CD4-positive, alpha-beta T cell treated with Interleukin-15 for 1 hour (primary cell): ENCODE data around the gene NSD2.

Source experiments
- DNase-seq: peaks from one replicate; pipeline ENCODE4 v3.0.0-alpha.2; 2020

Gene NSD2

GRCh38 chr4:1973661-1974060 is 102.5 kb downstream of the NSD2 start:
- no peak for DNase-seq

- no peak for DNase-seq
These were observed 103.6 kb downstream of the NSD2 start for GRCh38 chr4:1974840-1975239.

DNA sequence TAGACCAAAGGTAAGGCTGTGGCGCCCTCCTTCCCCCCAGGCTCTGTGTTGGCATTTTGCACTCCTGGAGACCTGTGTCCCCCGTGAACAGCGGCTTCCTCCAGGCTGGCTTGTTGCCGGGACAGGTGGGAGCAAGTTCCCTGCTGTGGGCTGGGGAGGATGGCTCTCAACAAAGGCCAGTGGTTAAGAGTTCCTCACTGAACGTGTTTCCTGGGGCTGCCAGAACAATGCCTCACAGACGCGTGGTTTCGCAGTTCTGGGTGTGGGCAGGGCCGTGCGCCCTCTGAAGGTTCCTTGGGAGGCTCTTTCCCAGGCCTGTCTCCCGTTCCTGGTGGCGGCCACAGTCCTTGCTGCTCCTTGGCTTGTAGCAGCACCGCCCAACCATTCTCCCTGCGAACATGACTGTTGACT is 104.2 kb downstream of the NSD2 start:
- no peak for DNase-seq

DNA sequence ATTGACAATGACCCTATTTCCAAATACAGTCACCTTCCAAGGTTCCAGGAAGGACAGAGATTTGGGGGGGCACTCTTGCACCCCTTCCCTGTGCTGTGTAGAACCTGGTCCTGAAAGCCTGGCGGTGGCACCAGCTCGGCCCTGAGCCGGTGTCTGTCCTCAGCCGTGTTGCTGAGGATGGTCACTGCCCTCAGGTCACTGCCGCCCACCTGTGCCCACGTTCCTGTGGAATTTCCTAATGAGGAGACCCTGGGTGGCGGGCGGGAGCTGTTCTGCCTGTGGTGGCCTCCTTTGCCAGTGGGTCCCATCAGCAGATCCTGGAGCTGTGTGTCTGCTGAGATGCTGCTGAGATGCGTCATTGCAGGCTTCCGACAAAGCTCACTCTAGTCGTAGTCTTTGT is 104.7 kb downstream of the NSD2 start:
- no peak for DNase-seq

GRCh38 chr4:1976416-1977352 is 105.5 kb downstream of the NSD2 start:
- DNase-seq: no peak

GRCh38 chr4:1978226-1978625 is 107.0 kb downstream of the NSD2 start:
- no peak for DNase-seq

DNA sequence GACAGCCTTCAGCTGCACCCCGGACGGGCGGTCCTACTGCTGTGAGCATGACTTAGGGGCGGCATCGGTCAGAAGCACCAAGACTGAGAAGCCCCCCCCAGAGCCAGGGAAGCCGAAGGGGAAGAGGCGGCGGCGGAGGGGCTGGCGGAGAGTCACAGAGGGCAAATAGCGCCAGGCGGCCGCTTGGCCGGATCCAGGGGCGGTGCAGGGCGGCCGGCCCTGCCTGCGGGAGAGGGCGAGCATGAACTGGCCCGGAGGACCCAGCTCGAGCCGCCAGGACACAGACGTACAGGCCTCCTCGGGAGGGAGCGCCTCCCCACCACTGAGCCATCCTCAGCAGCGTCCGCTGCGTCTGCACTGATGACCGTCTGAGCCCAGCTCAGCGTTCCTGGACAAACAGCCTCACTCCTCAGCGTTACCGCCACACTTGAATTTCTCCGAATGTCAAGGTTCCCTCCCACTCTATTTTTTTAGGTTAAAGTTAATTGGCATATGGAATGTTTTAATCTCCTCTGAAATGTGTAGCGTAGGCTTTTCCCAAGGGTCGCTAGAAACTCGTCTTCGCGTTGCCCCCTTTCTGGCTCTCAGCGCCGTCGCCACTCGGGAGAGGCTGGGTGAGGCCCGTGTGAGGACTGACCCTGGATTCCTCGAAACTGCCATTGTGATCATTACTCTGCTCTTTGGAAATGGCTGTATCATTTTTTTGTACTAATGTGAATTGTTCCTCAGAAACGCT is 107.7 kb downstream of the NSD2 start:
- DNase-seq: no peak

DNA sequence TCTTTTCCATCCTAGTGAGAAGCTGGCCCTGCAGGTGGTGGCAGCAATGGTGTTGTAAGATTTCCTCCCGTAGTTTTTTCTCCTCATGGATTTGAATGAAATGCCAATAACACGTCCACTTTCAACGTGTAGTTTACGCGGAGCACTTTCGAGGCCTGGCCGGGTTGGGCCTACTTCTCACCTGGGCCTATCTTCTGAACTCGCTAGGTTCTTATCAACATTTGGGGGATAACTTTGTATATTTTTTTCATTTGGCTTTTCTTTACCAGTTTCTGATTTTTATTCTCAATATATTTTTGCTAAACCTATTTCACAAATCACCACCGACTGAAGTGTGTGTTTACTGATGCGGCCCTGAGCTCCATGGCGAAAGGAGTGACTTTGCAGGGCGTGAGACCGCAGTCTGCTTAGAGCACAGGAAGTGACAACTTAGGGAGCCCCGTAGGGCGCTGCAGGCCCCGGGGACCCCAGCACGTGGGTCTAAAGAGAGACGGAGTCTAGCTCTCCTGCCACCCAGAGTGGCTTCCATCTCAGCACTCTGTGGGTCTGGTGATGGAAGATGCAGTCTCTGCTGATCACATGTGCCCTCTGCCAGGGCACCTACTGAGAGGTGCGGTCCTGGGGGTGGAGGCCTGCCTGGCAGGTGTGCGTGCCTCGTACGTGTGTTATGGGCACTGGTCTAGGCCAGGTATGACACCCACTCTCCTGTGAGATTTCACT is 108.4 kb downstream of the NSD2 start:
- no peak for DNase-seq

GRCh38 chr4:1980561-1981041 is 109.4 kb downstream of the NSD2 start:
- no peak for DNase-seq

GRCh38 chr4:1981251-1982058 is 110.3 kb downstream of the NSD2 start:
- no peak for DNase-seq

- DNase-seq: no peak
These were observed 111.2 kb downstream of the NSD2 start for GRCh38 chr4:1982124-1983052.

DNA sequence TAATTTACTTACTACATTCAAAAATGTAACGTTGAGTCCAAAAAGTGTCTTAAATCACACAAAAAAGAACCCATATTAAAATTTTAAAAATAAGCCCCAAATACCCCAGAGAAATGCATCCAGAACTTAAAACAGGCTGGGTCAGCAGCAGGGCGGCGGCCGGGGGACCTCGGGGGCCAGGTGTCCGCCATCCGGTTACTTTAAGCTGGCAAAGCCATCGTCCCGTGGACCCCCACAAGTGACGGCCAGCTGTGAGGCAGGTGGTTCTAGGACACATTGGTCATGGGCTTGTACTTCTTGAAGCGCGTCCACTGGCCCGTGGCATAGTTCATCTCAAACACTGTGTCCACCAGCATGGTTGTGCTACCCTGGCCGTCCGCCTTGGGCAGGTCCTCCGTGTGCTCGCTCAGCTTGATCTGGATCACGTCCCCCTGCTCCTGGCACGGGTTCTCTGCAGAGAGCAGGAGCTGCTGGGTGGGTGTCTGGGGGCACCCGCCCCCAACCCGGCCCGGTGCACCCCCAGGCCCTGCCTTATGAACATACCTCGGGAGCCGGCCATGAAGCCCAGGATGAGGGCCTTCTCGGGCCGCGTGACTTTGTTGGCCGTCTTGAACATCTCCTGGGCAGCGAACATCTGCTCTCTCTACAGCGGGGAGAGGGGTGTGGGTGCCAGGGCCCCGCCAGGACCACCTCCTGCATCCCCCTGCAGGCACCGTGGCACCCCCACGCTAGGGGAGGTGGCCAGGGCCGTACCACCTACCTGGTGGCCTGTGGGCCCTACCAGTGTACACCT is 112.1 kb downstream of the NSD2 start:
- no peak for DNase-seq

DNA sequence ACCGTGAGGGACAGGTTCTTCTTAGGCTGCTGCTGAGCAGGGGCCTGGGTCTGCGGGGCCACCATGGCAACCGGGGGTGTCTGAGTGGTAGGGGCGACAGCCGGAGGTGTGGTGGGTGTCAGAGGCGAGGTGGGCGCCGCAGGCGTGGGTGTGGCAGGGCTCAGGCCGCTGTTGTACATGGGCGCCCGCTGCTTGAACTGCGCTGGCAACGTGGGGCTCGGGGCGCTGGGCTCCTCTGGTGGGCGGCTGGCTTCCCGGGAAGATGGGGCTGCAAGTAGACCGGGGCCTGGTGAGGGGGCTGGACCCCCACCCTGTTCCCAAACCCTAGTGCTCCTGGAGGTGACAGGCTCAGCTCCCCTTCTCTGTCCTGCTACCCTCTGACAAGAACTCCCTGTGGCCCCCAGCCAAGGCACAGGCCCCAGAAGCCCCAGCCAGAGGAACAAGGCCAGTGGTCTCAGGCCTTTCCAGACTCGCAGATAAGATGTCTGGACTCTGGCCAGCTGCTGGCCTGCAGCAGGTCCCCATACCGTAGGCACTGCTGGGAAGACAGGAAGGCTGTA is 112.7 kb downstream of the NSD2 start:
- no peak for DNase-seq

GRCh38 chr4:1984406-1985191 is 113.4 kb downstream of the NSD2 start:
- no peak for DNase-seq

DNA sequence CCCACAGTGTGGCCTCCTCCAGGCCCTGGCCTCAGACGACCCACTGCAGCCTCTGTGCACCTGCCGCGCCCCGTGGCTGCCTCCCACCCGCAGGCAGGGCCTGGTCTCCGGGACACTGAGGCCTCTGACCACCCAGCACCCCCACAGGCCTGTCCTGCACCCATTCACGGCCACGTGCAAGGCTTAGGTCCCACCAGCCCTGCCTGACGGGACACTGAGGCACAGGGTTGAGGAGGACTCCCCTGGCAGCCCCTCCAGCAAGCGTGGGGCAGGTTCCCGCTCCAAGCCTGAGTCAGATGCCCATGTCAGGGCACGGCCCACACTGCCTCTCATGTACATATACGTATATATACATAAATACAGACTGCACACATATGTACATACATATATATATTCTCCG is 114.1 kb downstream of the NSD2 start:
- DNase-seq: no peak

DNA sequence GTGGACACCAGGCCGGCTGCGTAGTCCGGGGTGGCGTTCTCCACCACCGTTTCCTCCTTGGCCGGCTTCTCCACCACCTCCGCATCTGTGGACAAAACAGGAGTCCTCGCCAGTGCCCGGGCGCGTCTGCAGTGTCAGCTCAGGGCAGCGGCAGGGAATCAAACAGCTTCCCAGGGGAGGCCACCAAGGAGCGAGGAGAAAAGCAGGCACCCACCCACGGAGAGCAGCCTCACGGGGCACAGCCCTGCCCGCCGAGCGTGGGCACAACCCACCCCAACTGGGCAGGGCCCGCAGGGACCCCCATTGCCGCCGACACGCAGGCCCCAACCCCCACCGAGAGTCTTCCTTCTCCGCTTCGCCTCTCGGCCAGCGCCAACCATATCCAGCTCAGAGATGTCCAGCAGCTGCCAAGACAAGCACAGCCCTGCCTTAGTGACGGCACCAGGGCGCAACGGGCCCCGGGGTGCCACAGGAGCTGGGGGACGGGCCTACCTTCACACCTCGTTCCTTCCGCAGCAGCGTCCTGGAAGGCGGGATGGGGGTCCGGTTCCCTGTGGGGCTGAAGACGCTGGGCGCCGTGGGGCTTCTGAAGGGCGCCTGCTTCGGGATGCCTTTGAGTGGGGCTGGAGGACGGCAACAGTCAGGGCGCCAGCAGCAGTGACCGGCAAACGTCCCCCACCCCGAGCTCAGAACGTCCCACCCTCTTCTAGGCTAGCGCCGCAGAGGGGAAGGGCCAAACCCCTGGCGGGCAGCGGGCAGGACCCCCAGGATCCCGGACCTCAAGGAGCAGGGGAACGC is 114.8 kb downstream of the NSD2 start:
- DNase-seq: no peak

GRCh38 chr4:1986578-1987210 is 115.5 kb downstream of the NSD2 start:
- no peak for DNase-seq

DNA sequence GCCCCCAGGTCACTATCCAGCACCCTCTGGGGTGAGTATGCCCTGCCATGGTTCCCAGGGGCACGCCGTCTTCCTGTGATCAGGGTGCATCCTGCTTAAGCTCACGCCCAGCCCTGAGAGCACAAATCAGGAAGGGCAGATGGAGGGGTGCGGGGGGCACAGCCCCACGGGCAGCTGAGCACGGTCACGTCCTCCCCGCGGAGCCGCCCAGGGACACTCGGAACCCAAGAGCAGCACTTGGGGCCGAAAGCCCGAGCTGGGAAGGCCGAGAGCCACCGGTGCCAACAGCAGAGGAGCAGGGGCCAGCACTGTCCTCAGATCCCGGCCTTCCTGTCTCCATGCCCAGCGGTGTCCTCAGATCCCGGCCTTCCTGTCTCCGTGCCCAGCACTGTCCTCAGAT is 116.1 kb downstream of the NSD2 start:
- no peak for DNase-seq
